HG02623 (cell line): ENCODE results near the gene HAVCR1.
"Not testable (repeated sequence)": the region's sequence is repeated elsewhere in the genome, so short reads cannot be mapped to it uniquely, and the experiment has no call there.

ENCODE experiments used
- ATAC-seq: cut with Tn5 transposase; IDR thresholded peaks from one replicate; pipeline ENCODE4 v1.9.1; 2021; ENCODE audit warnings: moderate library complexity; ENCODE audit not compliant: unreplicated experiment

The HAVCR1 gene

DNA sequence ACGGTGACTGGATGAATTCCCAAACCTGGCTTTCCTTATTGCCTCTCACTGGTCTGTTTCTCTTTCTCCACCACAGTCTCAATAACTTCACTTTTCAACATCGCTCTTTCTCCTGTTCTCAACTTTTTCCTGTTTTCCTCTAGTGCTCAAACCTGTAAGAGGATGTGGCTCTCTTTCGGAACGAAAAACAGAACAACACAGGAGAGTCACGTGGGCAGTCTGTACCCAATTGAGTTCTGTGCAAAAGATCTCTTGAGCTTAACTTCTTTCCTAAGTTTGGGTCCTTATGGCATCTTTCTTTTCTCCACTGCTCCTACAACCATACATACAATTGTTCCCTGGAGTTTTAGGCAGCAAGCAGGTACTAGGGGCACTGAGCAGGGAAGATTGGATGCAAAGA lies 8.9 kb downstream of the HAVCR1 start:
- peak; percentile 45 for ATAC-seq

DNA sequence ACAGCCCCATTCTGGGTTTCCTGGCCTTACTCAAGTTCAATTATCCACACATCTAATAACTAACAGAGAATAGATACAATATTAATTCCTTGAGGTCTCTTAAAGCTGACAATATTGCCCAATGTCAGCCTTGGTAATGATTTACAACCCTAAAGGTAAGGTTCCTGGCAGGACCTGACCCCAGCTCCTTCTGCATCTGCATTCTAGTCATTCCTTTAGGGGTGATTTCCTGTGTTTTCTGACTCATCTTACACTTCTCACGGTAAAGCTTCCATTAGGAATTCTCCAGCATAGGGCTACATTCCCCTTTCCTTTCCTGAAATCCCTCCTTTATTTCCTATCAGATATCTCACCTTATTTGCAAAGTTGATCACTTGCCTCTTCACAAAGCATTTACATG lies 9.3 kb downstream of the HAVCR1 start:
- ATAC-seq: no peak

DNA sequence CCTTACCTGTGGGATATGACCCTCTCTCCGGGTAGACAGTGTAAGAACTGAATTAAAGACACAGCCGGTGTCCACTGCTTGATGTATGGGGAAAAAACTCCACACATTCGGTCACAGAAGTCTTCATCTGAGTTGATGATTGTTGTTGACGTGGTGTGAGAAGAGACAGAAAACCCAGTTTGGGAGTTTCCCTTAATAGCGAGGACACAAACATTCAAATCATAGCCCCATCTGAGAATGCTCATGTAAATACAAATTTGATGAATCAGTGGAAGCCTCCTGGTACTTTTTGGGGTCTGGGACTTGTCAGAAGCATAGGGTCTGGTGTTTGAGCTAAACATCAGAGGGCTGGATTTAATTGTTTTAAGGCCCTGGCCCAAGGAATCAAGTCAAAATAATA lies 11.0 kb downstream of the HAVCR1 start:
- ATAC-seq: no peak

DNA sequence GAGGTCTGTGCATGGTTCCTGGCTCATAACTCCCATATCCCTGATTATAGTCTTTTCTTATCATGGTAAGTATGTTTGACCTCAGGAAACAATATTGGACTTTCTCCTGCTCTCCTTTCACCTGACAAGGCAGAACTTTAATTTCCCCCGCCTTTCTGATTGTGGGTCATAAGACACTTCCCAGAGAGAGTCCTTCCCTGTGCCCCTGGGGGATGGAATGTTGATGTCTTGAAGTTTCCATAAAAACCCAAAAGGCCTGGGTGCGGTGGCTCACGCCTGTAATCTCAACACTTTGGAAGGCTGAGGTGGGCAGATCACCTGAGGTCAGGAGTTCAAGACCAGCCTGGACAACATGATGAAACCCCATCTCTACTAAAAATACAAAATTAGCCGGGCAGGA lies 11.9 kb downstream of the HAVCR1 start:
- not testable (repeated sequence) for ATAC-seq

DNA sequence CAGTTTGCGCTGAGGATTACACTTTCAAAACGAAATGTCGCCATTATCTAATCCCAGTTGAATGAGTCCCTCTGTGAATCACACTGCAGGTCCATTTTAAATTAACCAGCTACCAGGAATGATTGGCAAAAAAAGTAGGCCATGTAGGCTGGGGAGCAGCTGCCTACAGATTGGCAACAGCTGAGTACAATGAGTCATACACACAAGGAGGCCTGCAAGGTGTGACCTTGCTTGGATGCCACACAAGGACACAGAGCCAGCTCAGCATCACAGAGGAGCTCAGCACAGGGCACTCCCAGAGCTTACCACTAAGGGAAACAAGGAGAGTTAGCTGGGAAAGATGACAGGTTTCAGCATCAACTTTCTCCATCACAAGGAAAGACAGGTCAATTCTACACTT lies 12.9 kb downstream of the HAVCR1 start:
- ATAC-seq: no peak

DNA sequence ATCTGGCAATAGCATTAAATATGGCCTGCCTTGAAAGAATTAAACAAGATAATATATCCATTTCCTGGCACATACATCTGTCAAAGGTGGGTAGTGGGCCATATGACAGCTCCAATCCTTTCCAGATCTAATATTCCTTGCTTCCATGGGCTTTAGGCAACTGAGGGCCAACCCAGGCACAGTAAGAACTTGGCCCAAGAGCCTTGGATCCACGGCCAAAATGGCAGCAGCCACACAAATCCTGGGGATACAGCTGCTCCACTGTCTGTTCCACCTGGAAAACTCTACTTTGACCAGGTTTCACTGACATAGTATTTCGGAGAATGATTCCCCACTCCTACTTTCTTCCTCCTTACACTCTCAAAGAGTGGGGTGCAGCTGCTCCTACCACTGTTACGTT lies 13.3 kb downstream of the HAVCR1 start:
- ATAC-seq: no peak

DNA sequence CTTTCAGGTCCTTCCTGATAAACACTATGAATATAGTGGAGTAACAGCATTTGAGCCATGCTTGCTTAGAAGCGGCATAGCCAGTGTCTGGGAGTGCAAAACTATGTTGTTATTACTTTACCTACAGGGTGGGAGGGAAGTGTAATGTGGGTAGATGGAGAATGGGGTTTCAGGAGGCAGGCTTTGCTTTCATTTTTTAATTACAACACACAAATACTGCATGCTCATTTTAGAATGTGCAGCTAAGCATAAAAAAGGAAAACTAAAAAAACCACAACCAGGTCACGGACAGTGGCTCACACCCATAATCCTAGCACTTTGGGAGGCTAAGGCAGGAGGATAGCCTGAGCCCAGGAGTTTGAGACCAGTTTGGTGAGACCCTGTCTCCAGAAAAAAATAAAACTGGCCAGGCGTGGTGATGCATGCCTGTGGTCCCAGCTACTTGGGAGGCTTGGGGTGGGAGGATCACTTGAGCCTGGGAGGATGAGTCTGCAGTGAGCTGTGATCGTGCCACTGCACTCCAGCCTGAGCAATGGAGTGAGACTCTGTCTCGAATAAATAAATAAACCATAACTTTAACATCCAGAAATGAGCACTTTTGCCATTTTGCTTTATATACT lies 20.2 kb downstream of the HAVCR1 start:
- no peak for ATAC-seq

DNA sequence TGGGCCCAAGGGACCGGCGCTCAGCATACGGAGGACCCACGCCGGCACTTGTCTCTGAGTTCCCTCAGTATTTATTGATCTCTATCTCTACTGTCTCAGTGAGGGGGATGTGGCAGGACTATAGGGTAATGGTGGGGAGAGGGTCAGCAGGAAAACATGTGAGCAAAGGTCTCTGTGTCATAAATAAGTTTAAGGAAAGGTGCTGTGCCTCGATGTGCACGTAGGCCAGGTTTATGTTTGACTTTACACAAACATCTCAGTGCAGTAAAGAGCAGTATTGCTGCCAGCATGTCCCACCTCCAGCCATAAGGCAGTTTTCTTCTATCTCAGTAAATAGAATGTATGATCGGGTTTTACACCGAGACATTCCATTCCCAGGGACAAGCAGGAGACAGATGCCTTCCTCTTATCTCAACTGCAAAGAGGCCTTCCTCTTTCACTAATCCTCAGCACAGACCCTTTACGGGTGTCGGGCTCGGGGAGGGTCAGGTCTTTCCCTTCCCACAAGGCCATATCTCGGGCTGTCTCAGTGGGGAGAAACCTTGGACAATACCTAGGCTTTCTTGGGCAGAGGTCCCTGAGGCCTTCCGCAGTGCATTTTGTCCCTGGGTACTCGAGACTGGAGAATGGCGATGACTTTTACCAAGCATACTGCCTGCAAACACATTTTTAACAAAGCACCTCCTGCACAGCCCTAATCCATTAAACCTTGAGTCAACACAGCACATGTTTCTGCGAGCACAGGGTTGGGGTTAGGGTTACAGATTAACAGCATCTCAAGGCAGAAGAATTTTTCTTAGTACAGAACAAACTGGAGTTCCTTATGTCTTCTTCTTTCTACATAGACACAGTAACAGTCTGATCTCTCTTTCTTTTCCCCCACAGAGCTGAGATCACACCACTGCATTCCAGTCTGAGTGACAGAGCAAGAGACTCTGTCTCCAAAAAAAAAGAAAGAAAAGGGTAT lies 24.5 kb downstream of the HAVCR1 start:
- not testable (repeated sequence) for ATAC-seq

DNA sequence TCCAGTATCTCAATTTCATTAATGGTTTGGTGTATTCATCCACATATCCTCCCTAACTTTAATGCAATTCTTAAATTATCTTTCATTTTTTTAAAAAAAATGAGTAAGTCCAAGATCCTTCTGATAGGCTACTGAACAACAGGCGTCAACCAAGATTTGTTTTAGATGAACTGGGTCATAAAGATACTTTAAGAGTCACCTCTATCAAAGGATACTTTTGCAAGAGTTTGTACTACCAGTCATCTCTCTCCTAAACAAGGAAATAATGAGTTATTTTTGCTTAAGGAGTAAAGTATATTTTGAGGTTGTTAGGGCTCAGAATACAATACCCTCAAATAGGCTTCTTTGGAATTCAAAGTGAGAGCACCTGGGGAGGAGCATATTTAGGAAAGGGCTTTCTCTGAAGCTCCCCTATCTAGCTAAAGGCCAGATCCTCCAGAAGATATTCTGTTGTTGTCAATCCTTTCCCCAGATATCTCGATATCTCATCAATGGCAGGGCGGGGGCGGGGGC lies 25.8 kb downstream of the HAVCR1 start:
- ATAC-seq: no peak

DNA sequence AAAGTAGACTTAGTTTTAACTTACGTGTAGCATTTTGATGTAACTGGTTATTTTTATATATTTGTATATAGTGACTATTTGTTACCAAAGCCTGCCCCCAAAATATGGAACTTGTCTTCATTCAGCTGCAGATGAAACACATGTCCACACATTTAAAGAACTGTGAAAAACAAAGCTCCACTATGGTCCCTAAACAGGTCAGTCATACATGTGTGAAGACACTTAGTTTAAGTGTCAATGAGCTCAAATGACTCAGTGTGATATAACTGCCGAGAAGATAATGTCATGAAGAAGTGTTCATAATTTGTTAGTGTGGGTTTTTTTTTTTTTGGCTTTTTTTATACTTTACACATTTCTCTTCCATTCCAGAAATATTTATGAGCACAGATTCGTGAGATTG lies 28.2 kb downstream of the HAVCR1 start:
- ATAC-seq: no peak

DNA sequence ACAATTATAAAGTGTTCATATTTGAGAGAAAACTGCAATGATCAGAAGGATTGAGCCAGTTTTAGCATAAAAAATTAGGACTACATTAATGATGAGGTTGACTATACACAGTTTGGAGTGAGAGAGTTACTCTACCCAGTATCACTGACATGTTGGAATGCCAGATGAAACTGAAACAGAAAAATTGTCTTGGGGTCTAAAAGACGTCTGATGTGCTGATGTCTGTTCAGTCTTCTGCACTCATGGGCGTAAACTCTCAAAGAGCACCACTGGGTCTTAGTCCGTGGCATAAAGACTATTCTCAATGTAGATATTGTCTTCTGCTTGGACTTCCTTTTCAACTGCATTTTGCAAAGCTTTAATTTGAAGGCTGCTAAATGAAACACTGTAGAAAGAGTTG lies 29.5 kb downstream of the HAVCR1 start:
- no peak for ATAC-seq

DNA sequence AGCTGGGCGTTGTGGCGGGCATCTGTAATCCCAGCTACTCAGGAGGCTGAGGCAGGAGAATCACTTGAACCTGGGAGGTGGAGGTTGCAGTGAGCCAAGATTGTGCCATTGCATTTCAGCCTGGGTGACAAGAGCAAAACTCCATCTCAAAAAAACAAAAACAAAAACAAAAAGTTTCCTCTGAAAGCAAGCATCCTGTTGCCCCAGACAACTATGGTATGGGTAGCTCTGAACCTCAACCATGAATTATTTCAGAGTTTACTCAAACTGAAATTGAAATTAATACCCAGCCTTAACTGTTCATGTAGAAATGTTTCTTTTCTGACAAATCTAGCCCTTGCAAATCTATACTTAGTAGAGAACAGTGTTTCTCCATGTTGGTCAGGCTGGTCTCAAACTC lies 31.3 kb downstream of the HAVCR1 start:
- peak; percentile 90 for ATAC-seq

DNA sequence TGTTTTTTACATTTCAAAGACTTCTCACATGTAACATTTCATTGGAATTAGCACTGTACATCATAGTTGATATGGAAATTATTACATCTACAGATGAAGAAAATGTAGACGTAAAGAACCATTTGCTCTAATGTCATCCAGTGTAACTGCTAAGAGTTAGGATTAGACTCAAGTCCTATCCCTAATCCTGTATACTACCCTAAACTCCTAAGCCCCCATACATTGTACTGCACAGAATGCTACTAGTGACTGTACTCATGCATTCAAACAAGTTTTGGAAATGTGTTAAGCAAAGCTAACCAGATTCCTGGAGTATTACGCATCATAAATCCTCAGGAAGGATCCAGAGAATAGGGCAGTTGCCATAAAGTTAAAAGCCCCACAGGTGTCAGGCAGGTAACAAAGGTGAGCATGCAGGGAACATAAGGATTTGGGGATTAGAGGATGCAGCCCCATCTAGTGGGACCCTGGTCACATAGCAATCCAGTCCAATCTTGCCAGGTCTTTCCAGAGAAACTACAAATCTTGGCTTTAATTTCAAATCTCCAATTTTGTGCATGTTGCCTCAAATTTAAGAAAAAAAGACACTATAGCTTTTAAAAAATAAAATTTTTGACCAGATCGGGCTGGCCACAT lies 32.0 kb downstream of the HAVCR1 start:
- ATAC-seq: no peak

DNA sequence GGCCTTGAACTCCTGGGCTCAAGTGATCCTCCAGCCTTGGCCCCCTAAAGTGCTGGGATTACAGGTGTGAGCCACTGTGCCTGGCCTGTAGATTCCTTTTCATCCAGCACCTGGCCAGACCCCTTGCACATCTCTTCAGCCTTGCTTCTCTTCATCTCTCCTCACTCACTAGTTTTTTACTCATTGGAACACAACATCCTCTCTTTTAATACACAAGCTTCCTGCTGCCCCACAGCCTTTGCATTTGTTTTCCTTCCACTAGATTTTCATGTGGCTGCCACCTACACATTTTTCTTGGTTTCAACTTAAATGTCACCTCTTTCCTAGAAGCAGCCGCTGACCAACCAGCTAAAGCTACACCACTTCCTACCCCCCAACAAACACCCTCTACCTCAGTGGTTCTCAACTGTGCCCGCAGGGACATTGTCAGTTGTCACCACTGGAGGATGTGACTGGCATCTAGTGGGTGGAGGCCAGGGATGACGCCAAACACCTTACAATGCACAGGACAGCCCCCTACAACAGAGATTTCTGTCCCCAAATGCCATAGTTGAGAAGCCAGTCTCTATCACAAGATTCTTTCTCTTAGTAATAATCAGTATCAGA lies 33.7 kb downstream of the HAVCR1 start:
- ATAC-seq: peak; percentile 39

DNA sequence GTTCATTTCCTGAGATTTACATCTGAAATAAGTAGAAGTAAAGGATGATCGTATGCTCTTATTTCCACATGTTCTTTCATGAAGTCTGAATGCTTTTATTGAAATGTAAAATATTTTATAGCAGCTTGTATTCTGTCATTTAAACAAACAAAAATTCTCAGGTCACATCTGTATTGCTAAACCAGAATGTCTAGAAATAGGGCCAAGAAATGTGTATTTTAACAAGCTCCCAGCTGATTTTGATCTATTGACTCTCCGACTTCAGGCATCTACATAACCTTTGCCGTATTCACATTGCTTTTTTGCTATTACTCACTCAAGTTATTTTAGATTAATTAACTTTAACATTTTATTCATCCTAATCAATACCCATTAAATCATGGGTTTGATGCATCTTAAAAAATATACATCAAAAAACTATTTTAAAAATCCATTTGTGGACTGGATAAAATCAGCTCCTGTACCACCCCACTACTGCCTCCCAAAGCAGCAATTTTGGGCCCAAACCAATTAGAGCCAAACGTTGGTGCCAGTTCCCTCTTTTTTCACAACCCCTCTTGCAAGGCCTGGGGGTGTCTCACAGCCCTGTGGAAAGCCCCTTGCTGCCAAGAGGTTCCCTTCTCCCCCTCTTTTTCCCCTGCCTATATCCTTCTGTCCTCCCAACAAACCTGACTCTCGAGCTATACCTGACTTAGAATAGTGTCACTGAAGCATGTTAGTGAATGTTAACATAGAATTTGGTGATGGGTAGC lies 34.5 kb downstream of the HAVCR1 start:
- no peak for ATAC-seq

DNA sequence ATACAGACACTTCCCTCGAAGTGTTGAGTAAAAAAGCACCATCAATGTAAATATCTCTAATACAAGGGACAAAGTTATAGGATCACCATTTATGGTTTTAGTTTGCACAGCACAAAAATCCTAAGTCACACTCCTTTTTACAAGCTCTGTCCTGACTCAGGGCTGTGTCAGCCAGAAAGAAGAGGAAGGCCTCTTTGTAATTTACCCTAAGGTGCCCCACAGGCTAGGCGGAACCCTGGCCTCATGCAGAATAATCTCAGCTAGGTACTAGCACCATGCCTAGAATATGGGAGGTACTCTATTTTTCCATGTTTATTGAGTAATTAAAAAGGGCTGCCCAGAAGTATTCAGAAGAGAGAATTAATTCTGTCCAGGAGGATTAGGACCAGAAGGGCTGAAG lies 36.9 kb downstream of the HAVCR1 start:
- ATAC-seq: no peak

DNA sequence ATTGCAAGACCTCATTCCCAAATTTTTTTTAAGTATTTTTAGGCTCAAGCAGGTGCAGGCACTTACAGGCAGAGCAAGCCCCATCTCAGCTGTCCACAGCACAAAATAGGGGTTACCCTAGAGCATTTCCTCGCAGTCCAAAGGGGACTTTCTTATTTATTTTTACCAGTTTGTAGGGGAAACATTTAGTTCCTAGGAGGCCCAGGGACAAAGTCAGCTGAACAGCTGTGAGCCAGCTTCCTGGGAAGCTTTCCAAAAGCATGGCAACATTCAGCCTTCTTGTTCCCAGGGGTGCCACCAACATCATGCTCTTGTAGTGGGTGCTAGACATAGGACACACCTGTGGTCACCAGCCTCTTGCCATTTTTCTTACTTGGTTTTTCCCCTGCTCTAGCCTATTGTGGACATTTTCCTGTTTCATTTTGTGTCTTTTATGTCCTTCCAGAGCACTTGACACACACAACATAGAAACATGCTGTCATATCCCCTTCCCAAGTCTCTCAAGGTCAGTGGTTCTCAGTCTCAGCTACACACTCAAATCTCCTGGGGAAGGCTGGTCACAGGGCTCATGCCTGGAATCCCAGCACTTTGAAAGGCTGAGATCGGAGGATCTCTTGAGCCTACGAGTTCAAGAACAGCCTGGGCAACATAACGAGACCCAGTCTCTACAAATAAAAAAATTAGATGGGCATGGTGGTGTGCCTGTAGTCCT lies 38.2 kb downstream of the HAVCR1 start:
- no peak for ATAC-seq

DNA sequence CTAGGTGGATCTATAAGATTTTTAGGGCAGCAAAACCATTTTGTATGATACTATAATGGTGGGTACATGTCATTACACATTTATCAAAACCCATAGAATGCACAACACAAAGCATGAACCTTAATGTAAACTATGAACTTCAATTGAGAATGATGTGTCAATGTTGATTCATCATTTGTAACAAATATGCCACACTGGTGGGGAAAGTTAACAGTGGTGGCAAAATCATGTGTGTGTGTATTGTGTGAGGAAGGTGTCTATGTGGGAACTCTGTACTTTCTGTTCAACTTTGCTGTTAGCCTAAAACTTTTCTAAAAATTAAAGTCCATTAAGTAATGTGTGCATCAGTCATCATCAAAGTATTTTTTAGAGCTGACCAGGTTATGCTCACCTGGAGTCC lies 38.9 kb downstream of the HAVCR1 start:
- no peak for ATAC-seq

DNA sequence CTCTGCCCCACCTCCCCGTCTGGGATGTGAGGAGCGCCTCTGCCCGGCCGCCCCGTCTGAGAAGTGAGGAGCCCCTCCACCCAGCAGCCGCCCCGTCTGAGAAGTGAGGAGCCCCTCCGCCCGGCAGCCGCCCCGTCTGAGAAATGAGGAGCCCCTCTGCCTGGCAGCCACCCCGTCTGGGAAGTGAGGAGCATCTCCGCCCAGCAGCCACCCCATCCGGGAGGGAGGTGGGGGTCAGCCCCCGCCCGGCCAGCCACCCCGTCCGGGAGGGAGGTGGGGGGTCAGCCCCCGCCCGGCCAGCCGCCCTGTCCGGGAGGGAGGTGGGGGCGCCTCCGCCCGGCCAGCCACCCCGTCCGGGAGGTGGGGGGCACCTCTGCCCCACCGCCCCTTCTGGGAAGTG lies 44.8 kb downstream of the HAVCR1 start:
- not testable (repeated sequence) for ATAC-seq

DNA sequence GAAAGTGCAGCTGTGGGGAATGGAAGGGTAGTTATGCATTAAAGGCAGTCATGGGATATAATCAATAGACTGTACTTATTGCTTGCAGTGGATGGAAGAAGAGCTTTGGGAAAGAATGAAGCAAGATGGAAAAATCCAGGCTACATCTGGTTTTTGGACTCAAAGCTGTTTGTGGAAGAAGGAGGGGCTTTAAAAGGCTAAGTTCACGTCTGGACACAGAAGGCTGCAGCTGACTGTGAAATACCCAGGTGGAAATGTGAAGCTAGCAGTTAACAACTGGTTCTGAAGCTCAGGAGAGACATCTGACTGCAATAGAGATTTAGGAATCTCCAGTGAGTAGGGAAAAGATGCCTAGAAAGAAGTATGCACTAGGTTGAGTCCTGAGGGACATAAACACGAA lies 52.7 kb downstream of the HAVCR1 start:
- ATAC-seq: no peak
